Hematopoietic multipotent progenitor cell (in vitro differentiated cells): ENCODE results near the gene OR2B2. TPM values are rescaled to one million over a fixed set of nuclear protein-coding genes. Genes with fewer than 3 reads are reported as not detected.
A peak's percentile ranks its signal among the peaks of the same experiment; 100 is the strongest.

Source experiments
- DNase-seq, 3 donors: peaks; one replicate each; pipeline ENCODE4 v3.0.0-alpha.2; 2011 to 2015; ENCODE audit warnings: low read depth in 2 of 3, low spot score in 2 of 3
- total RNA-seq: library from RNA; depleted of rRNA; stranded (reverse); fragments of >200 nt; gene quantifications from one replicate; pipeline ENCODE4 v1.2.3, GENCODE V29; 2012

OR2B2 gene
- total RNA-seq, 1 donor = not detected

GRCh38 chr6:27893836-27894807, 18.1 kb downstream of the OR2B2 start:
- peak in 2 of 3 donors; percentile 86 to 91 for DNase-seq

- DNase-seq = peak; percentile 86 to 98 (median 95)
These were observed 18.9 kb downstream of the OR2B2 start for GRCh38 chr6:27893059-27893835.

GRCh38 chr6:27892649-27893058, 19.5 kb downstream of the OR2B2 start:
- DNase-seq = no peak

- DNase-seq = no peak
These were observed 20.8 kb downstream of the OR2B2 start for GRCh38 chr6:27891320-27891875.

GRCh38 chr6:27890445-27891319, 21.5 kb downstream of the OR2B2 start:
- DNase-seq = peak; percentile 53 to 96 (median 89)

GRCh38 chr6:27889628-27890444, 22.4 kb downstream of the OR2B2 start:
- DNase-seq = no peak

- DNase-seq = no peak
These were observed 22.9 kb downstream of the OR2B2 start for GRCh38 chr6:27889275-27889627.

- DNase-seq = no peak
These were observed 23.6 kb downstream of the OR2B2 start for GRCh38 chr6:27888566-27888965.

- no peak for DNase-seq
These were observed 26.1 kb downstream of the OR2B2 start for GRCh38 chr6:27886073-27886472.

- DNase-seq = no peak
These were observed 29.1 kb downstream of the OR2B2 start for GRCh38 chr6:27883136-27883535.

- no peak for DNase-seq
These were observed 29.6 kb downstream of the OR2B2 start for GRCh38 chr6:27882624-27883023.

- no peak for DNase-seq
These were observed 32.4 kb downstream of the OR2B2 start for GRCh38 chr6:27879837-27880236.

- DNase-seq = peak in 1 of 3 donors; percentile 28
These were observed 38.2 kb downstream of the OR2B2 start for GRCh38 chr6:27874016-27874415.

GRCh38 chr6:27873021-27873940, 38.9 kb downstream of the OR2B2 start:
- peak; percentile 49 to 87 (median 73) for DNase-seq

GRCh38 chr6:27872642-27873020, 39.6 kb downstream of the OR2B2 start:
- DNase-seq = peak in 1 of 3 donors; percentile 29

- DNase-seq = peak; percentile 94 to 98 (median 95)
These were observed 40.1 kb downstream of the OR2B2 start for GRCh38 chr6:27871924-27872638.

- no peak for DNase-seq
These were observed 41.8 kb downstream of the OR2B2 start for GRCh38 chr6:27870291-27870870.
